GM12801 (cell line): ENCODE data around the gene IL4.

Experiments used
- CTCF ChIP-seq: IDR thresholded peaks from one replicate; pipeline ENCODE4 v1.5.1; 2011; ENCODE audit warnings: control low read depth; ENCODE audit not compliant: insufficient read length; ENCODE audit errors: extremely low read depth

The IL4 gene

GRCh38 chr5:132669966-132670882, 3.6 kb upstream of the IL4 start:
- no peak for TF ChIP-seq CTCF

- TF ChIP-seq CTCF: no peak
Measured at GRCh38 chr5:132671000-132671399, 2.8 kb upstream of the IL4 start.

- TF ChIP-seq CTCF: no peak
Measured at GRCh38 chr5:132673488-132673887, 301 bp upstream of the IL4 start.

- TF ChIP-seq CTCF: no peak
Measured at GRCh38 chr5:132674671-132675506, 1.1 kb downstream of the IL4 start.

- TF ChIP-seq CTCF: no peak
Measured at GRCh38 chr5:132675936-132676689, 2.3 kb downstream of the IL4 start.

GRCh38 chr5:132677191-132677590, 3.4 kb downstream of the IL4 start:
- no peak for TF ChIP-seq CTCF

- TF ChIP-seq CTCF: no peak
Measured at GRCh38 chr5:132677682-132678400, 4.1 kb downstream of the IL4 start.
